SK-N-SH treated with all-trans-retinoic acid at 6 μM for 48 hours (cell line): Measurements from ENCODE around the gene MARF1.

Experiments
- ATAC-seq: fragments of 200-7000 bp; cut with Tn5 transposase; 3 replicates; pipeline ENCODE4 v1.9.1; 2020; ENCODE audit warnings: mild to moderate bottlenecking, moderate library complexity
- ARNTL ChIP-seq: fragments of 450-650 bp; formaldehyde crosslinking; IDR thresholded peaks from 2 replicates; pipeline ENCODE4 v1.5.0; 2020; ENCODE audit warnings: low read depth, mild to moderate bottlenecking, moderate library complexity, borderline replicate concordance
- BACH2 ChIP-seq: fragments of 250-450 bp; sonication (Bioruptor Pico); IDR thresholded peaks from 2 replicates; pipeline ENCODE4 v1.9.0; 2021; ENCODE audit warnings: mild to moderate bottlenecking, borderline replicate concordance
- CREB5 ChIP-seq: fragments of 250-450 bp; sonication (Bioruptor Pico); IDR thresholded peaks from 2 replicates; pipeline ENCODE4 v1.5.1; 2020; ENCODE audit warnings: low read depth, mild to moderate bottlenecking, moderate library complexity
- CSDC2 ChIP-seq: fragments of 250-450 bp; sonication (Bioruptor Pico); IDR thresholded peaks from 2 replicates; pipeline ENCODE4 v1.5.0; 2020; ENCODE audit warnings: mild to moderate bottlenecking, moderate library complexity
- CSRNP3 ChIP-seq: fragments of 250-450 bp; sonication (Bioruptor Pico); IDR thresholded peaks from 2 replicates; pipeline ENCODE4 v1.5.1; 2021; ENCODE audit warnings: mild to moderate bottlenecking, moderate library complexity
- ESRRG ChIP-seq: fragments of 250-450 bp; sonication (Bioruptor Pico); IDR thresholded peaks from 2 replicates; pipeline ENCODE4 v1.6.1; 2021; ENCODE audit warnings: mild to moderate bottlenecking
- ISL1 ChIP-seq: fragments of 250-450 bp; sonication (Bioruptor Pico); IDR thresholded peaks from 2 replicates; pipeline ENCODE4 v2.1.2; 2022; ENCODE audit warnings: mild to moderate bottlenecking, moderate library complexity
- OSR1 ChIP-seq: fragments of 250-450 bp; sonication (Bioruptor Pico); IDR thresholded peaks from 2 replicates; pipeline ENCODE4 v1.8.0; 2022; ENCODE audit warnings: moderate library complexity, mild to moderate bottlenecking, inconsistent platforms
- PATZ1 ChIP-seq: fragments of 250-450 bp; sonication (Bioruptor Pico); IDR thresholded peaks from 2 replicates; pipeline ENCODE4 v1.8.0; 2020; ENCODE audit warnings: mild to moderate bottlenecking, moderate library complexity, borderline replicate concordance
- POU6F1 ChIP-seq: fragments of 250-450 bp; sonication (Bioruptor Pico); IDR thresholded peaks from 2 replicates; pipeline ENCODE4 v1.8.0; 2021; ENCODE audit warnings: low read depth, mild to moderate bottlenecking, moderate library complexity, borderline replicate concordance
- PPARA ChIP-seq: fragments of 250-450 bp; sonication (Bioruptor Pico); IDR thresholded peaks from 2 replicates; pipeline ENCODE4 v1.5.0; 2020; ENCODE audit warnings: mild to moderate bottlenecking, borderline replicate concordance
- RARB ChIP-seq: fragments of 250-450 bp; sonication (Bioruptor Pico); IDR thresholded peaks from 2 replicates; pipeline ENCODE4 v1.8.0; 2021; ENCODE audit warnings: mild to moderate bottlenecking, moderate library complexity
- SNAI2 ChIP-seq: fragments of 250-450 bp; sonication (Bioruptor Pico); IDR thresholded peaks from 2 replicates; pipeline ENCODE4 v1.5.0; 2020; ENCODE audit warnings: mild to moderate bottlenecking, moderate library complexity
- TCF4 ChIP-seq: fragments of 250-450 bp; sonication (Bioruptor Pico); IDR thresholded peaks from 2 replicates; pipeline ENCODE4 v1.8.0; 2021; ENCODE audit warnings: mild to moderate bottlenecking, moderate library complexity, borderline replicate concordance
- TOX ChIP-seq: fragments of 250-450 bp; sonication (Bioruptor Pico); IDR thresholded peaks from 2 replicates; pipeline ENCODE4 v1.8.0; 2021; ENCODE audit warnings: mild to moderate bottlenecking, moderate library complexity, borderline replicate concordance
- ZC3H10 ChIP-seq: fragments of 250-450 bp; sonication (Bioruptor Pico); IDR thresholded peaks from 2 replicates; pipeline ENCODE4 v1.5.1; 2021; ENCODE audit warnings: mild to moderate bottlenecking, moderate library complexity
- ZFP3 ChIP-seq: fragments of 250-450 bp; sonication (Bioruptor Pico); IDR thresholded peaks from 2 replicates; pipeline ENCODE4 v1.5.0; 2020; ENCODE audit warnings: mild to moderate bottlenecking, moderate library complexity
- ZNF565 ChIP-seq: fragments of 450-650 bp; formaldehyde crosslinking; conservative IDR thresholded peaks from 2 replicates; pipeline ENCODE4 v1.5.0; 2020; ENCODE audit warnings: low read depth, mild to moderate bottlenecking, moderate library complexity
- ZNF70 ChIP-seq: fragments of 450-650 bp; formaldehyde crosslinking; IDR thresholded peaks from 2 replicates; pipeline ENCODE4 v1.5.0; 2020; ENCODE audit warnings: mild to moderate bottlenecking, moderate library complexity
- ZNF8 ChIP-seq: fragments of 450-650 bp; formaldehyde crosslinking; IDR thresholded peaks from 2 replicates; pipeline ENCODE4 v1.5.0; 2020; ENCODE audit warnings: mild to moderate bottlenecking, moderate library complexity

The MARF1 gene

GRCh38 chr16:15564604-15565339 is 78.2 kb downstream of the MARF1 start:
- no peak for TF ChIP-seq ZFP3 (CRISPR knock-in tag)
- TF ChIP-seq RARB (CRISPR knock-in tag) = no peak
- no peak for TF ChIP-seq SNAI2 (CRISPR knock-in tag)
- TF ChIP-seq OSR1 (CRISPR knock-in tag) = no peak
- no peak for TF ChIP-seq ESRRG
- no peak for TF ChIP-seq ARNTL (CRISPR knock-in tag)
- no peak for TF ChIP-seq CSRNP3 (CRISPR knock-in tag)
- no peak for TF ChIP-seq POU6F1 (CRISPR knock-in tag)
- no peak for TF ChIP-seq ZNF8
- TF ChIP-seq ZC3H10 (CRISPR knock-in tag) = no peak
- no peak for TF ChIP-seq CSDC2 (CRISPR knock-in tag)
- TF ChIP-seq PPARA (CRISPR knock-in tag) = no peak
- no peak for TF ChIP-seq ISL1 (CRISPR knock-in tag)
- TF ChIP-seq PATZ1 = no peak
- TF ChIP-seq TCF4 = no peak
- TF ChIP-seq ZNF70 (CRISPR knock-in tag) = no peak
- TF ChIP-seq CREB5 (CRISPR knock-in tag) = no peak
- TF ChIP-seq, all 23 proteins: peak for 0
- no peak for ATAC-seq

GRCh38 chr16:15559176-15559575 is 83.8 kb downstream of the MARF1 start:
- ATAC-seq = no peak
- TF ChIP-seq POU6F1 (CRISPR knock-in tag) = no peak
- no peak for TF ChIP-seq CREB5 (CRISPR knock-in tag)
- no peak for TF ChIP-seq PATZ1
- no peak for TF ChIP-seq ZFP3 (CRISPR knock-in tag)
- TF ChIP-seq ZNF8 = no peak
- no peak for TF ChIP-seq BACH2 (CRISPR knock-in tag)
- no peak for TF ChIP-seq RARB (CRISPR knock-in tag)
- no peak for TF ChIP-seq OSR1 (CRISPR knock-in tag)
- TF ChIP-seq TOX (CRISPR knock-in tag) = no peak
- TF ChIP-seq ZNF565 (CRISPR knock-in tag) = no peak
- no peak for TF ChIP-seq ZC3H10 (CRISPR knock-in tag)
- TF ChIP-seq ZNF70 (CRISPR knock-in tag) = no peak
